Fibroblast of skin of abdomen (primary cell): Measurements from ENCODE around the gene NME1. TPM values are rescaled to one million over a fixed set of nuclear protein-coding genes. Genes with fewer than 3 reads are reported as not detected.
"Not testable (repeated sequence)": the region's sequence is repeated elsewhere in the genome, so short reads cannot be mapped to it uniquely, and the experiment has no call there.

Experiments
- DNase-seq: peaks from one replicate; pipeline ENCODE4 v3.0.0-alpha.2; 2013
- polyA plus RNA-seq, 2 experiments: library from polyadenylated mRNA; unstranded; fragments of 120-200 nt; gene quantifications; one replicate each; pipeline ENCODE4 v1.2.1, GENCODE V29; 2013; ENCODE audit not compliant: insufficient read length in 2 of 2

NME1 gene
- 136 TPM for polyA plus RNA-seq (2013, experiment 1 of 2; ENCODE audit: insufficient read length)
- 138 TPM for polyA plus RNA-seq (2013, experiment 2 of 2; ENCODE audit: insufficient read length)

DNA sequence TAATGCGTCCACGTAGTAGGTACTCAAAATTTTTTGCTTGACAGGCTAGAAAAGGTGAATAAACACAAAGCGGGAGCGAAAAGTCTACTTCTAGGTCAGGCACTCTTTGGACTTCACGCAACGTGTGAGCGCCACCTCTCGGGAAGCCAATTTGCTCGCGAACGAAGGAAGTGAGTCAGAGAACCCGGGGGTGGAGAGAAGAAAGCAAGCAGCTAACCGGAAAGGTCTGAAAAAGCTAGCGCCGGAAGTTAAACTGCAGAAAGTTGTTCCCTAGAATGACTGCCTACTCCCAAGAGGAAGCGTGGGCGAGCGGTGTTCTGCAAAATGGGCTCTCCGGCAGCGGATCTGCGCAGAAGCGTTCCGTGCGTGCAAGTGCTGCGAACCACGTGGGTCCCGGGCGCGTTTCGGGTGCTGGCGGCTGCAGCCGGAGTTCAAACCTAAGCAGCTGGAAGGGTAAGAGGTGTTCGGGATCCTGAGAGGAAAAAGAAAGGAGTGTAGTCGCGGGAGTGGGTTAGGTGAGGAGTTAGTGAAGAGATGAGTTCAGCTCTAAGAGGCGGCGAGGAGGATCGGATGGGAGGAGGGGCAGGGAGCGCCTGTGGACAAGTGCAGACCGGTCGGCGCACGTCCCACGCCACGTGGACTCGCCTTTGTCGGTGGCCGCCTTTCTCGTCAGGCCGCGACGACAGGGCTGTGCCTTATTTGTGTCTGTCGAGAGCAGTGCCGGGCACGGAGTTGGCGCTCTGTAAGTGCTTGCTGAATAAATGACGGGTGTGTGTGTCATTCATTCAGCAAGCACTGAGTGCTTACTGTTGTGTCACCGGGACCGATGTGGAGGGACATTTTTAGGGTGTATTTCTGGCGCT, at the start of gene NME1:
Gene NME1 (plus strand): TSS at position 350 of the 863 bp plus-strand sequence. CDS start 2,096 bp downstream, outside the sequence.
- DNase-seq = peak; percentile 99

DNA sequence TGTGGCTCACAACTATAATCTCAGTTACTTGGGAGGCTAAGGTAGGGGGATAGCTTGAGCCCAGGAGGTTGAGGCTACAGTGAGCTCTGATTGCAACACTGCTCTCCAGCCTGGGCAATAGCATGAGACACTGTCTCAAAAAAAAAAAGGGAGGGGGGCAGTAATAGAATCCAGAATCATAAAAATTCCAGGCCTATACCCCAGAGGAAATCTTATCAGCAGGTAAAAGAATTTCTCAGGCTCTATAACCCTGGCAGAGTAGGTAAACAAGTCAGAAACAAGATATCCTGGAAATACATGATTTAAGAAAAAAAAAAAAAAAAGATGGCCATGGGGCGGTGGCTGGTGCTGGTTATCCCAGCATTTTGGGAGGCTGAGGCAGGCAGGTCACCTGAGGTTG, 45.6 kb upstream of the NME1 start:
- DNase-seq = no peak

DNA sequence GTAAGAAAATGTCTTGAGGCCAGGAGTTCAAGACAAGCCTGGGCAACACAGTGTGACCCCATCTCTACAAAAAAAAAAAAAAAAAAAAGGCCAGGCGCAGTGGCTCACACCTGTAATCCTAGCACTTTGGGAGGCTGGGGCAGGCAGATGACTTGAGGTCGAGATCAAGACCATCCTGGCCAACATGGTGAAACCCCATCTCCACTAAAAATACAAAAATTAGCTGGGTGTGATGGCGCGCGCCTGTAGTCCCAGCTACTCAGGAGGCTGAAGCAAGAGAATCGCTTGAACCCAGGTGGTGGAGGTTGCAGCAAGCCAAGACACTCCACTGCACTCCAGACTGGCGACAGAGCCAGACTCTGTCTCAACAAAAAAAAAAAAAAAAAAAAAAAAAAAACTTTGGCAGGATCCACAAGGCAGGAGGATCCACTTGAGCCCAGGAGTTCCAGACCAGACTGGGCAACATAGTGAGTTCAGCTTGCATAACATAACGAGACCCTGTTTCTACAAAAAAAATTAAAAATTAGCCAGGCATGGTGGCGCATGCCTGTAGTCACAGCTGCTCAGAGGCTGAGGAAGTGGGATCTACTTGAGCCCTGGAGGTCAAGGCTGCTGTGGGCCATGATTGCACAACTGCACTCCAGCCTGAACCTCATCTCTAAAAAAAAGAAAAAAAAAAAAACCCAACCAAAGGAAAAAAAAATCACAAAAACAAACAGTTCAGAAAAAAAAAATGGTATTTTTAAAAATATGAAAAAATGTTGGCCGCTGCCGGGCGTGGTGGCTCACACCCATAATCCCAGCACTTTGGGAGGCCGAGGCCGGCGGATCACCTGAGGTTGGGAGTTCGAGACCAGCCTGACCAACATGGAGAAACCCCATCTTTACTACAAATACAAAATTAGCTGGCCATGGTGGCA, 40.8 kb upstream of the NME1 start:
- DNase-seq = peak; percentile 3

DNA sequence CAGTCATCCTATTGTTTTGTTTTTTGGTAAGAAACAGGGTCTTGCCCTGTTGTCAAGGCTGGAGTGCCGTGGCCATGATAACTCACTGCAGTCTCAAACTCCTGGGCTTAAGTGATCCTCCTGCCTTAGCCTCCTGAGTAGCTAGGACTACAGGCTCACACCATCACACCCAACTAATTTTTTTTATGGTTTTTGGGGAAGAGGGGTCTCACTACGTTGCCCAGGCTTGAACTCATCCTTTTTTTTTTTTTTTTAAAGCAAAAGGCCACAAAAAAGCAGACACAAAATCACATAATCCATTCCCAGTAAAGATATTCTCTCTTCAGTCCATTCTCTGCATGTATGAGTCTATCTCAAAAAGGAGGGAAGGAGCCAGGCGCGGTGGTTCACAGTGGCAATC, 38.2 kb upstream of the NME1 start:
- no peak for DNase-seq

DNA sequence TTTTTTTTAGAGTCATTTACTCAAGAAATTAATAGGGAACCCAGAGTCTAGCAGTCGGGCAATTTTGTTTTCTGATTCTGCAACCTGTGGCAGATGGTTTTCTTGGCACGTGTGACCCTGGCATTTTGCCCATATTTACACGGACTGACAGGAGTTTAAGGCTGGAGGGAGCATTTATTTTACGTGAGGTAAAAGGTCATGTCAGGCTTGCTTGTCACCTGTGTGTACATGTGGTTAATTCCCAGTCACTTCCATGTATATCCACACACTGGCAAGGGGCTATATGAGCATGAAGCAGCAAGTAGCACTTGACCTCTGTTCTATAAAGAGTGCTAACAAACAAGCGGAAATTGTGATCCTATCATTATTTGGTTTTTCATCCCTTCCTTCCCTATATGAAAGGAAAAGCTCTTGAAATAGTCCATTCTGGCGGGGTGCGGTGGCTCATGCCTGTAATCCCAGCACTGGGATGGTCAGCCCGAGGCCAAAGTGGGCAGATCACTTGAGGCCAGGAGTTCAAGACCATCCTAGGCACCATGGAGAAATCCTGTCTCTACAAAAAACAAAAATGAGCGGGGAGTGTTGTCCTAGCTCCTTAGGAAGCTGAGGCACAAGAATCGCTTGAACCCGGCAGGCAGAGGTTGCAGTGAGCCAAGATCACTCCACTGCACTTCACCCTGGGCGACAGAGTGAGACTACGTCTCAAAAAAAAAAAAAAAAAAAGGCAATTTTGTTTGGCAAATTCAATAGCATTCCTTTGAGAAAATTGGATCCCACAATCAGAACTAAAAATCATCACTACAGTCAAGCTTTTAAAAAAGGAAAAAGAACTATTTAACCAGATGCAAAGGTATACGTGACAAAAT, 34.8 kb upstream of the NME1 start:
- no peak for DNase-seq

DNA sequence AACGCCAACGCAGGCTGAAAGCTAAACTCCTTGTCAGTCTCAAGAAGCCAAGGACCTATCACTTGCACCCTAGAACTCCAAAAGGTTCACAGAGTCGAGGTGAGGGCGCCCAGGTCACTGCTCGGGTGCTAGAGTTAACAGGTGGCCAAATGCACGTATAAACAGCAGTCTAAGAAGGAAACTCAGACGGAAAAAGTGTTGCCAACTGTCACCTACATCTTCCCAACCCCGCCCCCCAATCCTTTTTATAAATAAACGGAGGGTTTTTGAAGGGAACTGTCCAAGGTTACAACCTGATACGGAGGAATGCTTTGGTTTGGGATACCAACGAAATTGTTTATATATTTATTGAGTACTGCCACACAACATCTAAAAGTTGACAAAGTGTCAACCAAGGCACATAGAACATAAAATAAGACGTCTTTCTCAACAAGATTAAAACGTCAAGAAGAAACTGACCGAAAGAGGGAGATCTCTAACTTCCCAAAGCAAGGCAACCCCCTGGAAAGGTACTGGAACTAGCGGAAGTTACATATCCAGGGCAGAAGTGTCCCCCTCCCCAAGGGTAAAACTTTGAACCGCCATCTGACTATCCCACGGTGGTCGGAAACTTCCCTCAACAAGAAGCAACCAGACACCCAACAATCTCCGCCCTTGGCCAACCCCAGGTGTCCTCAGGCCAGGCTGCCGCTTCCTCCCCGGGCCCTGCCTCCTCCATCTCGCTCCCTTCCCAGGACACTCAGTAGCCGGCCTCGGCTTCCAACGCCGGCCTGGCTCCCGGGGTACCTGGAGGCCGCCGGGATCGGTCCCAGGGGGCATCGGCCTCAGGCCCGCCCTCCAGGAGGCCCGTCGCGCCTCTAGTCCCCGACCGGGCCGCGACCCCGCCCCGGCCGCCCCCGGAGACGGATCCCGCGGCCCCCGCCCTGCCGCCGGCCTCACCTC, 33.7 kb upstream of the NME1 start:
- DNase-seq = peak; percentile 27

DNA sequence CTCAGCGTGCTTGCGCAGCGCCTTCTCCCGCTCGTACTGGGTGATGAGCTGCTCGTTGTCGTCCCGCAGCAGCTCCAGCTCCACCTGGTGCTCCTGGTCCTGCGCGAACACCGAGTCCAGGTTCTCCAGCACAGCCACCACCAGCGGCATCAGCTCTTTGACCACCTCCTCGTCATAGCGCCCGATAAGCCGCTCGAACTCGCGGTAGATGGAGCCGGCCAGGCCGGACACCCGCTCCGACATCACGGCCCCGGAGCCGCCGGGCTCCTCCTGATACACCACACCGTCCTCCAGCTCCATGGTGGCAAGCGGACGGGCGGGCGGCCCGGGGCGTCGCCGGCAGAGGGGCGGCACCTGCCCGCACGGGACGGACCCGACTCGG, 33.0 kb upstream of the NME1 start:
- DNase-seq = no peak

DNA sequence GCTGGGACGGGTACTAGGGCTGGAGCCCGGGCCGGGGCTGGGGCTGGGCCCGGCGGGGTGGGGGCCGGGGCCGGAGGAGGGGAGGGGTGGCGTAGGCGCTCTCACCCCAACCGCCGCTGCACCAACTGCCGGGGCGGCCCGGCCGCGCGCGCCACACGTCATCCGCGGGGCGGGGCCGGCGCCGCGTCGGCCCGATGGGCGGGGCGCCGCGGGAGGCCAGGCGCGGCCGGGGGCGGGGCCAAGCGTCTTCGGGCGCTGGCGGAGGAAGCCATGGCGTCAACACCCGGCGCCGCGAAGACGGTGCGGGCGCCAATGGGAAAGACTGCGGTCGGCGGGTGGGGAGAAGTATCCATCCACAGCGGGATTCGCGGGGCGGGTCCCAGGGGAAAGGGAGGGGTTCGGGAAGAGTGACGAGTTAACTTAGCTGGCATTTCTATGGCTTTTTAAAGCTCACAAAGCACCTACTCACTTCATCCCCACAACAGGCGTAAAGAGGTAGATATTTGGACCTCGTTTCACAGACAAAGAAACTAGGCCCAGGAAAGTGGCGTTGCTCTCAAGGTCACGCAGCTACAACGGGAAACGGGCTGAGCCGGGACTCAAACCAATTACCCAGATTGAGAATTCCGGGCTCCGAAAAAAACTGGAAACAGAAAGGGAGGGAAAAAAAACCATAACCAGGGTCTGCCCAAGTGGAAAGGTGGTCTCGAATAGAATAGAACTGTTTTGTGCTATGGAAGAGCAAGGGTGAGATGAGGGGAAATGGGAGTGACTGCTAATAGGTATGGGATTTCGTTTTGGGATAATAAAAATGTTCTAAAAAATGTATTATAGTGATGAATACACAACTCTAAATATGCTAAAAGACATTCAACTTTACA, 32.4 kb upstream of the NME1 start, which contains the start of gene SPAG9:
Gene SPAG9 (minus strand): TSS at position 130 of the 881 bp plus-strand sequence. CDS start 212 bp downstream, outside the sequence.
- DNase-seq = peak; percentile 97

DNA sequence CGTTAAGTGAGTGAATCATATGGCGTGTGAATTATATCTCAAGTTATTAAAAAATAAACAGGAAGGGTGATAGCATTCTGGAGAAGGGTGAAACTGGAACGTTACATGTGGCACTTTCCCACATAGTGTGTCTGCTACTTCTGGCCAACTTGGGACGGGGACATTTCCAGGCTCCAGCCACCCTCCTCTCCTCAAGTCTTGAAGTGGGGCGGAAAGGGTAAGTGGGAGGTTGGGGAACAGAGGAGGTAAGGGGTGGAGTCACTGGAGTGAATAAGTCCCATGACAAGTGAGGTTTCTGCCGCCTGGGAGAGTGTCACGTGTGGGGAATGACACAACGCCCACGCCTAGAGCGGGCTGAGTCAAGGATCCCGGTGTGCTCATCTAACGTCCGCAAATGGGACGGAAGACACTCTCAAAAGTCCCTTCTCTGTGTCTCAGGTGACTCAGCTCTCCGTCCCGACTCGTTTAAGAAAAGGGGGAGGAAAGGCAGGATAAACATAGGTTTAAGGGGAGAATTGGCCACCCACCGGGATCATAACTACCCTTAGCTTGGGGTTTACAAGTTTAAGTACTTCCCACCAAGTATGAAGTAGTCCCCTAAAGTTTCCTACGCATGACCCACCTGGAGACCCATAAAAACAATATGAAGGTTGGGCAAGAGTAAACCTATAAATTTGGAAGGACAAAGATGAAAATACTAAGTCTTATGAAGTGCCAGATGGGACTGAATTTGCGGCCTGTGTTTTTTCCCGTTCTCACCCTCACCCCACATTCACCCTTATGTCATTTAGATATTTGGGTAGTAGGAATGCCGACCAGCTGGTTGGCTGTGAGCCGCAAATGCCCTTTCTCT, 31.5 kb upstream of the NME1 start:
- peak; percentile 88 for DNase-seq

DNA sequence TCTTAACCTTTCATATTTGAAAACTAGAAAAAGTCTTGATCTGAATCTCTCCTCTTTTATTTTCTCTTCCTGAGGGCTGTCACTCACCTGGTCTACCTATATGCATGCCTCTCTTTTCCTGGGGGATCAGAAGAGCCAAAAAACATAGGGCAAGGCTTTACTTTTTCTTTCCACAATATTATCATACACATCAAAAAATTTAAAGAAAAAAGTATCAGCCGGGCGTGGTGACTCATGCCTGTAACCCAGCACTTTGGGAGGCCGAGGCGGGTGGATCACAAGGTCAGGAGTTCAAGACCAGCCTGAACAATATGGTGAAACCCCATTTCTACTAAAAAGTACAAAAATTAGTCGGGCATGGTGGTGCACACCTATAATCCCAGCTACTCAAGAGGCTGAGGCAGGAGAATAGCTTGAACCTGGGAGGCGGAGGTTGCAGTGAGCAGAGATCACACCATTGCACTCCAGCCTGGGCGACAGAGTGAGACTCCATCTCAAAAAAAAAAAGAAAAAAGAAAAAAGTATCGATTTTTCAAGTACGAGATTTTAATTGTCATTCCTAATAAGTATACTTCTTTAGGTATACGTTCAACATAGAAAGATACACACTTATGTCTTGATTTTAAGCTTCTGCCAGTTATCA, 30.8 kb upstream of the NME1 start:
- DNase-seq = not testable (repeated sequence)

DNA sequence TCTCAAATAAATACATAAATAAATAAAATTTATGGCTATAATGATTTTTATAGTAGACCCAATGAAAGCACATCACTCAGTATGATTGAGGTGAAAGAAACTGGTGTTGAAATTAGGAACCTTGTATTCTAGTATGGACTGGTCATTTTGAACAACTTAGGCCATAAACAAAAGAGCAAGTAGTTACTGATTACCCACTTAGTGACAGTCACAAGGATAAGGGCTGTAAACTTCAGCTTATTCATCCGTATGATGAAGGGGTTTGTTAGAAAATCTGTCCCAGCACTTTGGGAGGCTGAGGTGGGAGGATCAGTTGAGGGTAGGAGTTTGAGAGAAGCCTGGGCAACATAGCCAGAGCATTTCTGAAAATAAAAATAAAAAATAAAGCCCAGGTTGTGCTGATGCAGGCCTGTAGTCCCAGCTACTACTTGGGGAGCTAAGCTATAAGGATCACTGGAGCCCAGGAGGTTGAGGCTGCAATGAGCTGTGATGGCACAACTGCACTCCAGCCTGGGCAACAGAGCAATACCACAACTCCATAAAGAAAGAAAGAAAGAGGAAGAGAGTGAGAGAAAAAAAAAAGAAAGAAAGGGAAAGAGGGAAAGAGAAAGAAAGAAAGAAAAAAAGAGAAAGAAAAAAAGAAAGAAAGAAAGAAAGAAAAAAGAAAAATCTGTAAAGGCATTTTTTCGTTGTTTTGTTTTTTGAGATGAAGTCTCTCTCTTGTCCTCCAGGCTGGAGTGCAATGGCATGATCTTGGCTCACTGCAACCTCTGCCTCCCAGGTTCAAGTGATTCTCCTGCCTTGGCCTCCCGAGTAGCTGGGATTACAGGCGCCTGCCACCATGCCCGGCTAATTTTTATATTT, 28.5 kb upstream of the NME1 start:
- no peak for DNase-seq

DNA sequence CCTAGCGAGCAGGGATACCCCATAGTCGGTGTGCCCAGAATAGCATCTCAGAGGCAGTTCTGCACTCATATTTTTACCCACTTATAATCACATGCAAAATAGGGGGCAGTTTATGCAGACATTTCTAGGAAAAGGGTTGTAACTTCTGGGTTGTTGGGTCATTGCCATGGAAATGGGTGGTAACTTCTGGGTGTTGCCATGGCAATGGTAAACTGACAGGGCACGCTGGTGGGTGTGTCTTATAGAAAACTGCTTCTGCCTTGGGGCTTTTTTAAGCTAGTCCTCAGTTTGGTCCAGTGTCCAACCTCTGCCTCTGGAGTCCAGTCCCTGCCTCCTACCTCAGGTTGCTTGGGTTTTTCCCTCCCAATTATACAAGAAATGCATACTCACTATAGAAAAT, 25.3 kb upstream of the NME1 start:
- no peak for DNase-seq

DNA sequence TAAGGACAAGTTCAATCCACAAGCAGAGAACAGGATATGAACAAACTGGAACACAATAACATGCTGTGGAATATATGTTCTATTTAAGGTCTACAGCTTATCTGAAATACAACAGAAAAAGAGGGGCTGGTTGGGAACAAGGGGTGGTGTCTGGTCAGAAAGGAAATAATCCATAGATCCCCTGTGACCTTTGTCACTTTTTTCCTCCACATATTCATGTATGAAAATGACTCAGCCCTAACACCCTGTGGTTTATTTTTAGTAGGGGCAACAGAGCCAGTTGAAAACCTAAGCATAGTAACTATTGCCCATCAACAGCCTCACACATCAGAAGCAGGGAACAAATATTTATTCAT, 20.4 kb upstream of the NME1 start:
- DNase-seq = no peak

DNA sequence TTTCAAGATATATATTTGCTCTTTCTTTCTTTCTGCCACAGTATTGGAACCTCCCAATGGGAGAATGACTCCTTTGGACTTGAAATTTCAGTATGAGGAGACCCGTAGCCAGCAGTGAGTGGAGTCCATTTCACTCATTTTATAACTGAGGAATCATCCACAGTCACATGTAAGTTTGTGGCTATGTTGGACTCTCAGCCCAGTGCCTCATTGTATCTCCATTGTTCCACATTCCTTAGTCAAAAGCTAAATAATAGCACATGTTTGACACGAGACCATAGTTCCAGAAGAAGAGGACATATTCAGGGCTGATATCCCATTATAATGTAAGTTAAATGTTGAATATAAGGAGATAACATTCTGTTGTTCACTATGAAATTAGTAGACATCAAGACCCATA, 20.0 kb upstream of the NME1 start:
- no peak for DNase-seq

DNA sequence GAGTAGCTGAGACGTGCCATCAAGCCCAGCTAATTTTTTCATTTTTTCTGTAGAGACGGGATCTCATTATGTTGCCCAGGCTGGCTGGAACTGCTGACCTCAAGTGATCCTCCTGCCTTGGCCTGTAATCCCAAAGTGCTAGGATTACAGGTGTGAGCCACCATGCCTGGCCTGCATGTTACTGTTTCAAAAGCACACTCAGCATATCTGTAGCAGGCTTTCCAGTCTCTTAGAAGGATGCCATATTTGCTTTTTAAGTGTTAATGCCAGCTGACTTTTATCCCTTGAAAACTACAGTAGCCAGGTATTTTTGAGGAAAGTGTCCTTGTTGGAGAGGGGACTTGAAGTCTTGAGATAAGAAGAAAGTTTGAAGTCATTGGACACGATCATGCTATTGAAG, 17.4 kb upstream of the NME1 start:
- no peak for DNase-seq

DNA sequence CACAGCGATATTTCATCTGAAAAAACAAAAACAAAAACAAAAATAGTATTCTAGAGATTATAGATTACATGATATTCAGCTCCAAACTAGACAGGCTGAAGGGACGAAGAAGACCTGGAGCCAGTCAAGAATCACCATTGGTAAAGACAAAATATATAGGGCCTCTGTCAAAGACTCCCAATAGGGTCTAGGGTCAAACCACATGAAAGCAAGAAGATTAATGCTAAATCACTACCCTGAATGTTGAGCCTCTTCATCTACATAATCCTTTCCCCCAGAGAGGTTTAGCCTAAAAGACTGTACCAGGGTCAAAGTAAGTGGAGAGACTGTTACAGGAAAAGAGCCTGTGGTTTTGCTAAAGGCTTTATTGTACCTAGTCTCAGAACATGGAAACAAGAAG, 10.8 kb upstream of the NME1 start:
- DNase-seq = no peak

DNA sequence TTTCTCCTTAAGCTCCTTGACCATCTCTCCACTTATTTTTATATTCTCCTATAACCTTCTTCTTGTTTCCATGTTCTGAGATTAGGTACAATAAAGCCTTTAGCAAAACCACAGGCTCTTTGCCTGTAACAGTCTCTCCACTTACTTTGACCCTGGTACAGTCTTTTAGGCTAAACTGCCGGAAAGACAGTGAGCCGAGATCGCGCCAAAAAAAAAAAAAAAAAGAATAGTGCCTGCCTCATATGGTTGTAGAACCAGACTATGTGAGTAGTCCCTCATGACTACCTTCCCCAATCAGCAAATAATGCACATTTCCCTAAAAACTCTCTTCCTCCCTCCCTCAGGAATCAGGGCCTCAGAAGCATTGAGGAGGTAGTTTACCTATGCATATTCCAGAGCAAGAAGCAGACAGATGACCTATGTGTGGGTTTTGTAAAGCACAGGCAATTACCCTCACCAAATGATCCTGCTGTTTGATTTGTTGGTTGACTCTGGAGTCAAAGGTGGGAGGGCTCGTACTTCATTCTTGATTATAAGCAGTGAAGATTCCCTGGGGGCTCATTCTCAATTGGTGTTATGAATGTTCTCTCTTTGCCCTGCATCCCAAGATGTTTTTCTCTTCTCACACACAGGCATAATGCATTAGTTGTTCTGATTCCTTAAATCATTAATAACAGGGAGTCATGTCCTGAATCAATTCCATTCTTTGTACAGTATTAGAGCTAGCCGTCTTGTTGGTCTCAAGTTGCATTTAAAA, 8.9 kb upstream of the NME1 start:
- no peak for DNase-seq
